Activated T-helper 1 cell treated with Interleukin-2 at 50 U/mL for 16 hours (primary cell): ENCODE results near the gene UVSSA.
"Not testable (repeated sequence)": the region's sequence is repeated elsewhere in the genome, so short reads cannot be mapped to it uniquely, and the experiment has no call there.

Experiments used
- DNase-seq: peaks from one replicate; pipeline ENCODE4 v3.0.0-alpha.2; 2020; ENCODE audit warnings: low read depth

UVSSA gene

GRCh38 chr4:1317177-1318045, 29.6 kb upstream of the UVSSA start:
- DNase-seq = no peak

- DNase-seq = no peak
These were observed 29.0 kb upstream of the UVSSA start for GRCh38 chr4:1318046-1318375.

- DNase-seq = no peak
These were observed 28.4 kb upstream of the UVSSA start for GRCh38 chr4:1318488-1319213.

- no peak for DNase-seq
These were observed 25.5 kb upstream of the UVSSA start for GRCh38 chr4:1321486-1321885.

- DNase-seq = no peak
These were observed 24.9 kb upstream of the UVSSA start for GRCh38 chr4:1321946-1322650.

GRCh38 chr4:1323280-1323634, 23.8 kb upstream of the UVSSA start:
- no peak for DNase-seq

- no peak for DNase-seq
These were observed 23.2 kb upstream of the UVSSA start for GRCh38 chr4:1323635-1324442.

- not testable (repeated sequence) for DNase-seq
These were observed 22.4 kb upstream of the UVSSA start for GRCh38 chr4:1324443-1325175.

- no peak for DNase-seq
These were observed 21.9 kb upstream of the UVSSA start for GRCh38 chr4:1325176-1325480.

- no peak for DNase-seq
These were observed 21.1 kb upstream of the UVSSA start for GRCh38 chr4:1325681-1326635.

- no peak for DNase-seq
These were observed 20.1 kb upstream of the UVSSA start for GRCh38 chr4:1326751-1327525.

- DNase-seq = no peak
These were observed 19.3 kb upstream of the UVSSA start for GRCh38 chr4:1327526-1328266.

- DNase-seq = no peak
These were observed 18.5 kb upstream of the UVSSA start for GRCh38 chr4:1328267-1329155.

- DNase-seq = no peak
These were observed 17.3 kb upstream of the UVSSA start for GRCh38 chr4:1329408-1330371.

GRCh38 chr4:1330761-1331590, 16.0 kb upstream of the UVSSA start:
- peak; percentile 49 for DNase-seq
